ENCODE data around the gene RAC2.

The RAC2 gene

DNA sequence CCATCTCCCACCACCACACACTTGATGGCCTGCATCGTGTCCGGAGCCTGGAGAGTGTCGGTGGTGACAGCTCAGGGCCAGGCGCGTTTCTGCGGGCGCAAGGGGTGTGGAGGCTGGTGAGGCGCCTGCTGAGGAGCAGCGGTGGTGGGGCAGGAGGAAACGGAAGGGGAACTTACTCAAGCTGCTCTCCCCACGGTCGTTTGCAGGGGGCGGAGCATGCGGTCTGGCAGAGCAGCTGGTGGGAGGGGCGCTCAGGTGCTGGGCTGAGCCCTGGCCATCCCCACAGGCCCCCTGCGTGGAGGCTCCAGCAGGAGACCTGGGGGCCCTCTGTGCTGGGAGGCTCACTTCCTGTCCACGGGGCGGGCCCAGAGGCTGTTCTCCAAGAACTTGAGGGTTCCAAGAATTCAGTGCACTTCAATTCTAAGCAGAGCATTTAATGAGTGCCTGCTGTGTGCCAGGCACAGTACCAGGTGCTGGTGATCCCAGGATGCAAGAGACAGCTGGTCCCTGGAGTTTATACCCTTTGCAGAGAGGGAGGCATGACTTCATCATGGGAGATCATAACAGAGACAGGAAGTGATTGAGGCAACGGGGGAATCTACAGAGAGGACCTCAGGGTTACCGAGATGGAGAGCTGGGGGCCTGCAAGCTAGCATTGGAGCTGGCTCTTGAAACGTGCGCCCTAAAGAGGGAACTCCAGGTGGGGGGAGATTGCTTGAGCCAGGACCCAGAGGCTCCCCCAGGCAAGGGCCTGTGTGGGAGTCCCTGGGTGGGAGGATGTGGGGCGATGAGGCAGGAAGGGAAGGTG is at the start of gene RAC2:
TSS of gene RAC2 (minus strand) at position 156 of the 808 bp plus-strand sequence. CDS start at position 35, 121 bp downstream.
- DNase-seq (ENCODE audit: low read depth in 2 of 2), result no peak

DNA sequence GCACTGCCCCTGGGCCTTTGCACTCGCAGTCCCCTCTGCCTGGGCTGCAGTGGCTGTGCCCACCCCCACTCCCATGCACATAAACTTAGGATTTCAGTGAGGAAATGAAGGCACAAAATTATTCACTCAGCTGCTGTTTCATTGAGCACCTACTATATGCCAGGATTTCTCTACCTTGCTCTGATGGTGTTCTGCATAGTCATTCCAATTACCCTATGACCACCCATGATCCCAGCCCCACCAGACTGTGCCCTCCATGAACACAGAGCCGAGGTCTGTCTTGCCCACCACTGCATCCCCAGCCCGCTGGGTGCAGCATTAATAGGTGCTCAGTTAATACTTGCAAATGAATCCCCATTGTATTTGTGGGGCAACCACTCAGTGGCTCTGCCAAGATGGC is 49.1 kb upstream of the RAC2 start:
- no peak for DNase-seq (ENCODE audit: low read depth in 2 of 2)

DNA sequence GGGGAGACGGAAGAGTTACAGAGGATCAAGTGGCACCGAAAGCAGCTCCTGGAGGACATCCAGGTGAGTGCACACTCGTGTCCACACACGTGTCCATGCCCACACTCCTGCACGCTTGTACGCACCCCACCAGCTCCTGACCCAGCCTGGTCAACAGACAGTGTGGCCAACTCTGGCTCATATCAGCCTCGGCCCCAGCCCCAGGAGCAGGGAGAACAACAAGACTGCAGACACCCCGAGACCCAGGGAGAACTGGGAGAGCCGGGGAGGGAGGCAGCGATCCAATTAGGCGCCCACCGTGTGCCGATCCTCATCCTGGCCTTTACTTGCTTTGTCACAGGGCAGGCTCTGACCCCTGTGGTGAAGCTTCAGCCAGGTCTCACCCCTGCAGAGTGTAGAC is 48.6 kb upstream of the RAC2 start:
- DNase-seq (ENCODE audit: low read depth in 2 of 2), result no peak

DNA sequence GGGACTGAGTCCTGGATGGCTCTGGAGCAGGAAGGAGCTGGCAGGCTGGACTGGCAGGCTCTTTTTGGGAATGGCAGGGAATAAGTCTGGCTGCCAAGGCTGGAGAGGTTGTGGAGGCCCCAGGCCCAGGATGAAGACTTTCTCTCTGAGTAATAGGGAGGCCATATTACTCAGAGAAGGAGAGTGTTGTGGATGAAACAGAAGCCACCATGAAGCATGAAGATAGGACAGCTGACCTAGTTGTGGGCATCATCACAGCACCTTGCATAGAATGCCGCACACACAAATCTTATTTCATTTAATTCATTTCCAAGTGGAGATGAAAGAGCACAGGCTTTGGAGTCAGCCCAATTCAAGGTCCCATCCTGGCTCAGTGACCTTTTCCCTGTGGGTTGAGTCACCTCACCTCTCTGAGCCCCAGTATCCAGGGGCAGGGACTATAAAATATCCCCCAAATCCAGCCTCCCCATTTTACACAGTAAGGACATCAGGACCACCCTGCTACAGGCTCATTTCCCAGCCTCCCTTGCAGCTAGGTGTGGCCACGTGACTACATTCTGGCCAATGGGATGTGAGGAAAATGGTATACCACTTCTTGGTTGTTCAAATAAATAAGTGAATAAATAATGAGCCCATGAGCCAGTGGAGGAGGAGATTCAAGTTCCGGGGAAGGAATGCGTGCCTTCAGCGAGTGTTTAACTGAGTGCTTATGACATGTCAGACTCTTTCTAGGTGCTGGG is 47.7 kb upstream of the RAC2 start:
- no peak for DNase-seq (ENCODE audit: low read depth in 2 of 2)

DNA sequence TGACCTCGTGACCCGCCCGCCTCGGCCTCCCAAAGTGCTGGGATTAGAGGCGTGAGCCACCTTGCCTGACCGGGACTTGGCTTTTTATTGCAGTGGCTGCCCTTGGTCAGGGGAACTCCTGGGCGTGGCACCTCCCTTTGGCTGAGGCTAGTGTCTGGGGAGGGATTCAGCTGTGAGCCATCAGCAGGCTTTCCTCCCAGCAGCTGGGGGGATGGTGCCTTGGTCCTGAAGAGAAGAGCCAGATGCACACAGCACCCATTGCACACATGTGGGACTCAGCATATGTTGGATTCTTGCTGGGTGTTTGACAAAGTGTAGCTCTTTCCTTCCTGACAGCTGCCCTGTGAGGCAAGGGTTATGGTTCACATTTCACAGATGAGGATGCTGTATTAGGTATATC is 46.7 kb upstream of the RAC2 start:
- DNase-seq (ENCODE audit: low read depth in 2 of 2), result no peak

DNA sequence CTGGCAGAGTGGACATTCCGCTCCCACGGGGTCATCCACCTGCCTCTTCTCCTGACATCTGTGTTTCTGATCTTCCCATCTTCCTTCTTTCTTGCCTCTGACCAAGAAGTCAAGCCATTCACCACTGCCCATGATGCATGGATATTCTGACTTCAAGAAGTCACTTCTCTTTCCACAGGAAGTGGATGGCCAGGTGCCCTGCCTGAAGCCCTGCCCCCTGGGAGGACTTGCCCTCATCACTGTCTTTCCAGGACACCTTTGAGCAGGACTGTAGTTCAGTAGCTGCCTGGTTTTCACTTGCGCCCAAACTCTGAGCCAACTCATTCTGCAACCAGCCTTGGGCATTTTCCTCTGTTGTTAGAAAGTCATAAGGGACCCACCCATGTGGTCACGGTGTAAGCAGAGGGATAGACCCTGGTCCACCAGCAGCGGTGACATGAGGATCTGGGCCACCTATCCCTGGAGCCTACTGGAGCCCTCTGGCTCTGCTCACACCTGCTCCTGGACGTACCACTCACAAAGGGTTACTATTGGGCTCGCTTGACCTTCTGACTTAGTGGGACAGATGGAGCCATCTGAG is 45.2 kb upstream of the RAC2 start:
- no peak for DNase-seq (ENCODE audit: low read depth in 2 of 2)

DNA sequence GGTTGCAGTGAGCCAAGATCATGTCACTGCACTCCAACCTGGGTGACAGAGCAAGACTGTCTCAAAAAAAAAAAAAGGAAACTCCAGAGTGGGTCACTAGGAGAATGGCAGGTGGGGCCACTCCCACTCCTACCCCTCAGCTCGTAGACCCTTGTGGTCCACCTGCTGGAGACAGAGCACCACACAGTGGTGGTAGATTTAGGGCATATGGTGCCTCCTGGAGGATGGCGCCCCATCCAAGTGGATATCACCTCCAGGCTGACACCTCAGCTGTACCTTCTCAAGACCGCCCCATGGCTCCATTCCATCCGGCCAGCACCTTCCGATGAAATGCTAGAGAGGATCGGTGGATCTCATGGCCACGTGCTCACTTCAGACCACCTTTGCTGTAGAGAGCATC is 44.5 kb upstream of the RAC2 start:
- no peak for DNase-seq (ENCODE audit: low read depth in 2 of 2)

DNA sequence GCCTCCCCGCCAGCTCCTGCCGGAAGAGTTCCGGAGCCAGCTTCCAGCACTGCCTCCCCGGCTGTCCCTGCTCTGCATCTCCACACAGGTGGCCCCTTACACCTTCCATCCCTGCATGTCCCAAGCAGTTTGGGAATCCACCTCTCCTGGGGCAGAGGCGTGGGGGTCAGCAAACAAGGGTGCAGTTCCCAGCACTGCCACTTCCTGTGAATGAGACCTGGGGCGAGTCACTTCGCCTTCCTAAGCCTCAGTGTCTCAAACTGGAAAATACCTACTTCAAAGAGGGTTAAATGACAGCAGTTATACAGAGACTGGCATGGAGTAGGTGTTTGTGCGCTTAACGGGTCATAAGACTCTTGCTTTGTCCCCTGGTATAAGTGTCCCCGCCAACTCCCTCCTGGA is 43.5 kb upstream of the RAC2 start:
- DNase-seq (ENCODE audit: low read depth in 2 of 2), result no peak

DNA sequence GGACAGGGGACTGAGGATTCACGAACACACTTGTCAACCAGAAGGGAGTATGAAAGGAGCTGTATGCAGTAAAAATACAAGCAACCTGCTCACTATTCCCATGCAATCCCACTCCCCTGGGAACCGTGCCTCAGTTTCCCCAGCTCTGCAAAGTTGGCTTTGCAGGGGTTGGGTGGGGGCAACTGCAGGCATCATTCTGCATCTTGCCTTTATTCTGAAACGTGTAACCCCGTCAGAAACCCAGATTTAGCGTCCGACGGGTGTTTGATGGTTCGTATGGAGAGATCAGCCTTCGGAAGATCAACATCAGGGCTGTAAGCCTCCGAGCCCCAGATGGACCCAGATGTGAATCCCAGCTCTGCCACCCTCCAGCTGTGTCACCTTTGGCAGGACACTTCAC is 41.9 kb upstream of the RAC2 start:
- DNase-seq (ENCODE audit: low read depth in 2 of 2), result no peak

DNA sequence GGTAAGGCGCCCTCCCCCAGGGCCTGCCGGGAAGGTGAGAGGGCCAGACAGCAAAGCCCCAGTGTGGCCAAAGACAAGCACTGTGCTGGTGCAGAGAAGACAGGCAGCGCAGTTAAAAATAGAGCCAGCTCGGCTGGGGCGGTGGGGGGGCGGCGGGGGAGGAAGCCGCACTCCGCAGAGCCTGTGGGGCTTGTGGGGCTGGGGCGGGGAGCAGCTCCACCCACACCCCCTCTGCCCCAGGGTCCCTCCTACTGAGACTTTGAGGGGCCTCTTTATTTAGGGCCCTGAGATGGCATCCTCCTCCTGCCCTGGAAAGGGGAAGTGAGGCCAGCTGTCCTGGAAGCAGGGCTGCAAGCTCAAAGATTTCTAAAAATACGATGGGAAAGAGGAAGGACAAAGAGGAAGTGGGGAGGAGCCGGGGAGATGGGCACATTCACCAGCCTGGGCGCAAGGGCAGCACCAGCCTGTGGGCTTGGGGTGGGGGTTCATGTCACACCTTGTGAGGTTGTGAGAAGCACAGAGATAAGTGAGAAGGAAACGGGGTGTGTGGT is 40.8 kb upstream of the RAC2 start:
- DNase-seq (ENCODE audit: low read depth in 2 of 2), result no peak

DNA sequence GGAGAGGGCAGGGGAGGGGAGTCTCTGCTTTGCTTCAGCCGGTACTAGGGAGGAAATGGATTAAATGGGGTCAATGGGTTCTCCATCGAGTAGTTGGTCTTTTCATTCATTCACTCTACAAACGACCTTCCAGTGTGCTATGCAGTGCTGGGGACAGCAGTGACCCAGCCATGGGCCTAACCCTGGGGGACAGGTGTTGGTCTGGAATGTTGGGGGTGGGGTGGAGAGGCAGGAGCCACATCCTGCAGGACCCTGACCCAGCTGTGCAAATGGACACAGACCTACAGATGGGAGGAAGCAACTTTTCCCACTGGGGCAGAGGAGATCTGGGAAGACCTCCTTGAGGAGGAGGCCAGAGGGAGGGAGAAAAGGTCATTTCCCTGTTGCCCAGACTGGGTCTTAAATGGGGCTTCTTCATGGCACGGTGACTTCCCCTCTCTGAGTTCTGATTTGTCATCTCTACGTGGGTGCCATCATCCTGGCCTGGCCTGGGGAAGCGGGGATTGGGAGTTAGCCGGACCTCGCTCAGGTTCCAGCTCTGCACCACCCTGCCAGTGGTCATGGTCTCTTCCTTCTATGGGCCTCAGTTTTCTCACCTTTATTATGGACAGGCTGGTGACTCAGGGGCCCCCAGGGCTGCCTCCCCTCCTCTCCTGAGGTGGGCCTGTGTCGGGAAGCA is 40.2 kb upstream of the RAC2 start:
- DNase-seq (ENCODE audit: low read depth in 2 of 2), result no peak

DNA sequence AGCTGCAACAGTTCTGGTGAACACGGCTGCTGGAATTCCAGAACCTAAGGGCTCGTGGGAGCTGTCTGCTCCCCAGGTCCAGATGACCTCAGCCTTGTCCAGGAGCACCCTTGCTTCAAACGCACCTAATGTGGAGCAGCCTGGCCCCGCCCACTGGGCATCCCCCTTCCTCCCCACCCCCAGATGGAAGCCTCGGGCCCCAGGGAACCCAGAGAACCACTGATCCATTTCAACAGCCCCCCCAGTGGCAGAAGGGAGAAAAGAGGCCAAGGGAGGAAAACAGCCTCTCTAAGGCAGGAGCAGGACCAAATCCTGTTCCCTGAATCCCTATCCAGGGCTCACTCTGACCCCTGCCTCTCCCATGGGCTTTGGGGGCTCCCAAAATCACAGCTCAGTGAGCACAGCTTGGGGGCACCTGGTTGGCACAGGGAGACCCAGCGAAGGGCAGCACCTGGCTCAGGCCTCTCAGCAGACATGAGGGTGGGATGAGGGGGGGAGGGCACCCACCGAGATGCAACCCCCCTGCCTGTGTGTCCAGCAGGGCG is 39.4 kb upstream of the RAC2 start:
- no peak for DNase-seq (ENCODE audit: low read depth in 2 of 2)

DNA sequence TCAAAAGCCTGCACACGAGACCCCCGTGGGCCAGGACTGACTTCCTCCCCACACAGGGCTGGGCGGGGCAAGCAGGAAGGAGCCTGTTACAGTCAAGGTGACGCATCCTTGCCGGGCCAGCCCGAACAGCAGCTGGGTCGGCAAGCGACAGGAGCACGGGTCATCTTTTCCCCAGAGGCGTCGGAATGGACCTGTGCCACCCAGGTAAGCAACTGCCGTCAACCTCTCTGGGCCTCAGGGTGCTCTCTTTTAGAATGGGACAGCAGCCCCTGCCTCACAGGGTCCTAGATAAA is 38.3 kb upstream of the RAC2 start, which contains the start of gene CYTH4:
TSS of gene CYTH4 (plus strand) at position 124 of the 293 bp plus-strand sequence. CDS start at position 186, 62 bp downstream.
- DNase-seq (ENCODE audit: low read depth in 2 of 2), result no peak

DNA sequence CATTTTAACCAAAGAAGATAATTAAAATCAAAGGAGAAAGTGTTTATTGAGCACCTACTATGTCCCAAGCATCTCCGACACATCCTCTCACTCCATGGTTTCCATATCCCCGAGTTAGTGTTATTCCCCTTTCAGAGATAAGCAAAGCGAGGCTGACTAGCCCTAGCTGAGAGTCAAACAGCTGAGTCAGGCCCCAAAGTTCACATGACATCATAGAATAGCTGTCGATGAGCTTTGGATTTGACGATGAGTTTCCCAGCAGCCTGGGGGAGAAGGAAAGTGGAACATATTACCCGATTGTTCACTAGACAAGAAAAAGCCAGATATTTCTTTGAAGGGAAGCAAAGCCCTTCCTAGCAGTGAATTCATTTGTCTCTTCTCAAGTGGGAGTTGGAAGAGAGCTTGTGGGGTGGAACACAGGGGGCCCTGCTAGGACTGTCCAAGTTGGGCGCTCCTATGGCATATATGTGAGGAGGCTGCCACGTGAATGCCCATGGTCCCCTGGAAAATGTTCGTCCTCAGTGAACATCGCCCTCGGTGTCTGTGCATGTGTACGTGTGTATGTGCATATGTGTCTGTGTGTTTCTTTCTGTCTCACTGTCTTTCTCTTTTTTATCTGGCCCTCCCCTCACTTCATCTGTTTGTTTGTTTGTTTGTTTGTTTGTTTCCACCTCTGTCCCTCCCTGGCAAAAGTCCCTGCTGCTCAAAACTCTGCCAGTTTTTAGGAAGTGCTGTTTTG is 37.7 kb upstream of the RAC2 start:
- DNase-seq (ENCODE audit: low read depth in 2 of 2), result no peak

DNA sequence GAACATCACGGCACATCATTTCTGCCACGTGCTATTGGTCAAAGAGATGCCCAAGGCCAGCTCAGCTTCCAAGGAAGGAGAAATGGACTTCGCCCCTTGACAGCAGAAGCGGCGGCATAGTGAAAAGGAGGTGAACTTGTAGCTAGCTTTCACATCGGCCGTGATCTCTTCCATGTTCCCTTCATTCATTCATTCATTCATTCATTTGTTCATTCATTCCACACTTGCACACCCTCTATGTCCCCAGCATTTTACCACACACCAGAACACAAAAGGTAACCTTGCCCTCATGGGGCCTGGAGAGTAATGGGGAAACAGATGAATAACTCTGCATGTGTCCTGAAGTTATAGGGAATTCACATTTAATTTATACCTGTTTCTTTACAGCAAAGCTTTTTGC is 37.1 kb upstream of the RAC2 start:
- DNase-seq (ENCODE audit: low read depth in 2 of 2), result no peak

DNA sequence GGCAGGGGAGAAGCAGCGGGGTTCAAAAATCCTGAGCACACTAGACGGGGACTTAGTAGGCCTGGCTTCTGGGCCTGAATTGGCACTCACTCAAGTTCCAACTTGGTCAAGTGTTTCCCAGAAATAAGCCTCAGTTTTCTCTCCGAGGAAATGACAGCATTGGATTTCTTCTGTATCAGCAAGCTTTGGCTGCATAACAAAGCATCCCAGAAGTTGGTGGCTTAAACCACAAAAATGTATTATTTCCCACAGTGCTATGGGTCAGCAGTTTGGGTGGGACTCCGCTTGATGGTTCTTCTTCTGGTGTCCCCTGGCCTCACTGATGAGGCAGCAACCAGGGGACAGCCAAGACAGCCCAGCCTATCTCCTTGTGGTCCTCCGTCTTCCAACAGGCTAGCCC is 36.6 kb upstream of the RAC2 start:
- no peak for DNase-seq (ENCODE audit: low read depth in 2 of 2)

DNA sequence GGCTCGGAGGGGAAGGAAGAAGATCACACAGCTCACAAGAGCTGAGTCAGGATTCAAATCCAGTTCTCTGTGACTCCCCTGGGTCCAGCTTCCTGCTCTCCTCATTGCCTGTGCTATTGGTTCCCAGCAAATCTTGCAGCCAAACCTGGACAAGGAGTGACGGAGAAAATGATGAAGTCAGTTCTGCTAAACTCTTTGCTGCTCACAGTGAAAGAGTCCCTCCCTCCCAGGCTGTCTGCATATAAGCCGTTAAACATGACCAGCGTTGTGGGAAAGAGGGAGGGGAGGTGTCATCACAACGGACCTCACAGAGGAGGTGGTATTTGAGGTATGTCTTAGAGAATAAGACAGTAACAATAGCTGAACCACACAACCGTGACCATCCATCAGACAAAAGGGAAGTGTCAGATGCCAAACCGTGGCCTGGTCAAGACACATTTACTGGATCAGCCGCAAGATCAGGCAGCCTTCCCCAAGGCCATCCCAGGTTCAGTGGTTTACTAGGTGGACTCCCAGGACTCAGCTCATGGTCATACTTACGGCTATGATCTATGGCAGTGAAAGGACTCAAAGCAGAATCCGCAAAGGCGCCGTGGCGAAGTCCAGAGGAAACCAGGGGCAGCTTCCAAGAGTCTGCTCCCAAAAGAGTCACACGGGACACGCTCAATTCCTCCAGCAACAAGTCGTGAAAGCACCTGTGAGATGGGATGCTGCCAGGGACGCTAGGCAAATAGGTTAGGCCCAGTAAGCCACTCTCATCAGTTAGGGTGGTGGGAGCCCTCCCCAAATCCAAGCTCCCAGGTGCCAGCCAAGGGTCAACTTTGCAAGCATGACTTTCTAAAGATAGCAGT is 35.5 kb upstream of the RAC2 start:
- no peak for DNase-seq (ENCODE audit: low read depth in 2 of 2)

DNA sequence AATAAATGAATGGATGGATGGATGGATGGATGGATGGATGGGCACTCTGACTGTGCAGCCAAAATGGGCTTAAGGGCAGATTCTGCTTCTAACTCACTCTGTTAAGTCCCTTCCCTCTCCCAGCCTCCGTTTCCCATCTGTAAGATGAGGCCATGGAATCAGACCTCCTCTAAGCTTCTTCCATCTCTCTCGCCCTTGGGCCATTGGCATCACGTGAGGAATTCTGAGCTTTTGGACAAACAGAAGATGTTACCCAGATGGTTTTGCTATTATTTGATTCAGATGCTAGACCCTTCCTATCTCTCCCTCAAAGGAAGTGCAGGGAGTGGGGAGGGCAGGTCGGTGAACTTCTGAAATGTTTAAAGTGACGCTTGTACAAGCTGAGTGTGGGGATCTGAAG is 34.2 kb upstream of the RAC2 start:
- DNase-seq (ENCODE audit: low read depth in 2 of 2), result no peak

DNA sequence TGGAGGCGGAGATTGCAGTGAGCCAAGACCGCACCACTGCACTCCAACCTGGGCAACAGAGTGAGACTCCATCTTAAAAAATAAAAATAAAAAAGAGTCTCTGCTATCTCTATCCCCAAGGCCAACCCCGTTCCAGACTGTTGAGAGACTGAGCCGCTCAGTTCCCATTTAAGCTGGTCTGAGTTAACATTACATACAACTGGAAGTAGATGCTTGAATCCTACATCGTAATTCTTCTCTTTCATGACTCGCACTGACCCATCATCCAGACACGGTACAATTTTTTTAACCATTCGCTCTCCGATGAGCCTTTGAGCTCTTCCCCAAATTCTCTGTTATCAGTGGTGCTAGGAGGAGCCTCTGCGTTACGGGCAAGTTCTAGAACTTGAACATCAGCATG is 33.3 kb upstream of the RAC2 start:
- DNase-seq (ENCODE audit: low read depth in 2 of 2), result no peak

DNA sequence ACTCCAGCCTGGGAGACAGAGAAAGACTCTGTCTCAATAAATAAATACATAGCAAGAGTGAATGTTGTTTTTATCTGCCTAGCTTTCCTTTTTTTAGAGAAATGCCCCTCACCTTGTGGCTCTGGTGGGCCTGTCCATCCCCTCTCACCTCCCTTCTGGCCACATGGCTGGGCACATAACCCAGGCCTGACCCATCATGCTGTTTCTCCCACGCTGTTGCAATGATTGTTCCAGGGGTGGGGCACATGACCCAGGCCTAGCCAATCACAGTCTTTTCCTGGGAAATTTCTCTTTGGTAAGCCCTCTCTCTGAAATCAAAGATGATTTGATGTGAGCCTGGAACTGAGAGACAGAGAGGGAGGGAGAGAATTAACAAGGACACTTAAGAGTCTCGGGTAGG is 32.7 kb upstream of the RAC2 start:
- DNase-seq (ENCODE audit: low read depth in 2 of 2), result no peak

Data from fibroblast of skin of left biceps (primary cell).